GM12878 (cell line): Measurements from ENCODE around the gene REEP6. TPM values are rescaled to one million over a fixed set of nuclear protein-coding genes. Genes with fewer than 3 reads are reported as not detected.
A peak's percentile ranks its signal among the peaks of the same experiment; 100 is the strongest.

ENCODE experiments used
- BACH1 ChIP-seq: fragments of 450-650 bp; IDR thresholded peaks from 2 replicates; pipeline ENCODE4 v1.6.1; 2017; ENCODE audit warnings: mild to moderate bottlenecking, borderline replicate concordance
- BMI1 ChIP-seq: fragments of 450-650 bp; IDR thresholded peaks from 2 replicates; pipeline ENCODE4 v1.6.1; 2016; ENCODE audit warnings: mild to moderate bottlenecking, moderate library complexity, borderline replicate concordance
- DPF2 ChIP-seq: fragments of 450-650 bp; IDR thresholded peaks from 2 replicates; pipeline ENCODE4 v1.6.1; 2017; ENCODE audit warnings: mild to moderate bottlenecking
- E4F1 ChIP-seq: fragments of 450-650 bp; IDR thresholded peaks from 2 replicates; pipeline ENCODE4 v1.6.1; 2018; ENCODE audit warnings: borderline replicate concordance, mild to moderate bottlenecking; ENCODE audit not compliant: partially characterized antibody
- EZH2 ChIP-seq: IDR thresholded peaks from 2 replicates; pipeline ENCODE4 v1.6.1; 2012; ENCODE audit warnings: low read depth, mild to moderate bottlenecking, control low read depth, inconsistent platforms, low read length, borderline replicate concordance; ENCODE audit not compliant: control insufficient read depth
- GATAD2B ChIP-seq: fragments of 450-650 bp; conservative IDR thresholded peaks from 2 replicates; pipeline ENCODE4 v1.6.1; 2017; ENCODE audit warnings: low read depth, mild to moderate bottlenecking, moderate library complexity
- HDAC2 ChIP-seq: fragments of 200-600 bp; sonication (generic); IDR thresholded peaks from 2 replicates; pipeline ENCODE4 v1.6.1; 2017
- IRF4 ChIP-seq: IDR thresholded peaks from 2 replicates; pipeline ENCODE4 v1.6.1; 2011; ENCODE audit warnings: low read depth, low read length
- MAX ChIP-seq: IDR thresholded peaks from 2 replicates; pipeline ENCODE4 v1.6.1; 2012; ENCODE audit warnings: low read depth, low read length, improper control_type of control experiment
- MEF2A ChIP-seq: IDR thresholded peaks from 2 replicates; pipeline ENCODE4 v1.6.1; 2011; ENCODE audit warnings: low read depth, mild to moderate bottlenecking, low read length, moderate library complexity; ENCODE audit not compliant: insufficient read depth
- MYC ChIP-seq: IDR thresholded peaks from 2 replicates; pipeline ENCODE4 v1.6.1; 2011; ENCODE audit warnings: mild to moderate bottlenecking, low read length, moderate library complexity, inconsistent platforms; ENCODE audit not compliant: insufficient read depth, insufficient replicate concordance, insufficient read length, severe bottlenecking
- SPI1 ChIP-seq: IDR thresholded peaks from 2 replicates; pipeline ENCODE4 v1.6.1; 2011; ENCODE audit warnings: low read depth, mild to moderate bottlenecking, low read length, moderate library complexity, borderline replicate concordance; ENCODE audit not compliant: insufficient read depth
- STAT1 ChIP-seq: fragments of 450-650 bp; conservative IDR thresholded peaks from 2 replicates; pipeline ENCODE4 v1.6.1; 2014; ENCODE audit warnings: antibody characterized with exemption, mild to moderate bottlenecking
- TCF3 ChIP-seq: IDR thresholded peaks from 2 replicates; pipeline ENCODE4 v1.6.1; 2012; ENCODE audit warnings: low read depth, mild to moderate bottlenecking, low read length, borderline replicate concordance; ENCODE audit not compliant: insufficient read depth
- YY1 ChIP-seq: IDR thresholded peaks from 2 replicates; pipeline ENCODE4 v1.6.1; 2011; ENCODE audit warnings: low read depth, mild to moderate bottlenecking, low read length
- ZNF274 ChIP-seq: IDR thresholded peaks from one replicate; pipeline ENCODE4 v1.8.0; 2011; ENCODE audit not compliant: insufficient read length, insufficient read depth
- polyA plus RNA-seq, 11 experiments: library from polyadenylated mRNA; depleted of rRNA in 4 of 11; unstranded in 6 of 11; stranded (reverse) in 5 of 11; fragments of >200 nt; fragmentation: Nextera tagmentation in 4 of 11; fragmentation: Illumina TruSeq in 1 of 11; extraction: Ambion mirVana in 4 of 11; extraction: Trizol in 1 of 11; gene quantifications; 1 replicate in 1 of 11; 2 replicates in 10 of 11; pipeline versions ENCODE4 v1.2.1 to v1.2.3, GENCODE V29; 2011 to 2016; ENCODE audit warnings: inconsistent platforms in 2 of 11, missing spikeins in 2 of 11, low read depth in 1 of 11
- total RNA-seq, 4 experiments: library from RNA; depleted of rRNA in 3 of 4; stranded (reverse); fragments of >200 nt in 3 of 4; fragmentation: Illumina TruSeq in 1 of 4; extraction: Trizol in 1 of 4; gene quantifications; 2 replicates each; pipeline versions ENCODE4 v1.2.1 to v1.2.3, GENCODE V29; 2013 to 2021
- TF ChIP-seq, protein P1 (sequence below): fragments of 450-650 bp; IDR thresholded peaks from 2 replicates; pipeline ENCODE4 v1.6.1; 2016; ENCODE audit warnings: mild to moderate bottlenecking
- TF ChIP-seq, protein P2 (sequence below): IDR thresholded peaks from 2 replicates; pipeline ENCODE4 v1.6.1; 2012; ENCODE audit warnings: low read depth, low read length, improper control_type of control experiment
- TF ChIP-seq, protein P3 (sequence below): fragments of 450-650 bp; IDR thresholded peaks from 2 replicates; pipeline ENCODE4 v1.6.1; 2016; ENCODE audit warnings: mild to moderate bottlenecking, moderate library complexity, borderline replicate concordance

Gene REEP6
- total and polyA plus RNA-seq, 10 of the 15 experiments (the other 5 are each of a cell fraction or from before 2014, with no cell fraction given) = 0.06 to 1.1 (median 0.39) TPM; not detected in 2

DNA sequence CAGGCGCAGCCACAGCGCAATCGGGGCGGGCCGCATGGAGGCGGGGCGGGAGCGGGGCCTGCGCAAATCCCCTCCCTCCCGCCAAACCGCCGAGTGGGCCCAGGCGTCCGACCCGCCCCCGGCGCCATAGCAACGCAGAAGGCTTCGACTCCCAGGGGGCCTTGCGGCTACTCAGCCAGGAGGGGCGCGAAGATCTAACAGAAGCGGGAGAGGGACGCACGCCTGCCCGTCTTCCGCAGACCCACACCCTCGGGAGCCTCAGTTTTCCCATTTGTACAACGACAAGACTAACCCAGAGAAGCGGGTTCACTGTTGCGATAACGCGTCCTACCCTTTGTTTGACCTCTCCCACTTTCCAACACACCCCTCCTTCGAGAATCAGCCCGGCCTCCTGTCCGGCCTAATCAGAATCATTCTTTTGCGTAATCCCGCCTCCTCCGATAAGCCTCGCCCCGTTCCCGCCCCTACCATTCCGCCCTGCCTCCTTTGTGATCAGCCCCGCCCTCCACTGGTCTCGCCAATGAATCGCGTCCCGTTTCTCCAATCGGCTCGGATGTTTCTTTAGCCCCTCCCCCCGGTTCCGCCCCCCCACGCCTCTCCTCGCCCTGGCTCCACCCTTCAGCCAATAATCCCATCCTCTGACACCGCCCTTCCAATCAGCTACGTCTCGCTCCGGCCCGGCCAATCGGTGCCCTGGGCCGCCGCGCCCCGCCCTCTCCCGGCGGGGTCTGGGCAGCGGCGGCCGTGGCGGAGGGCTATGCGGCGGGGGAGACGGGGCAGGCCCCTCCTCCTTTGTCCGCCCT lies 469 bp upstream of the REEP6 start, which contains the start of gene PCSK4 (continued):
- TF ChIP-seq, protein P1, sequence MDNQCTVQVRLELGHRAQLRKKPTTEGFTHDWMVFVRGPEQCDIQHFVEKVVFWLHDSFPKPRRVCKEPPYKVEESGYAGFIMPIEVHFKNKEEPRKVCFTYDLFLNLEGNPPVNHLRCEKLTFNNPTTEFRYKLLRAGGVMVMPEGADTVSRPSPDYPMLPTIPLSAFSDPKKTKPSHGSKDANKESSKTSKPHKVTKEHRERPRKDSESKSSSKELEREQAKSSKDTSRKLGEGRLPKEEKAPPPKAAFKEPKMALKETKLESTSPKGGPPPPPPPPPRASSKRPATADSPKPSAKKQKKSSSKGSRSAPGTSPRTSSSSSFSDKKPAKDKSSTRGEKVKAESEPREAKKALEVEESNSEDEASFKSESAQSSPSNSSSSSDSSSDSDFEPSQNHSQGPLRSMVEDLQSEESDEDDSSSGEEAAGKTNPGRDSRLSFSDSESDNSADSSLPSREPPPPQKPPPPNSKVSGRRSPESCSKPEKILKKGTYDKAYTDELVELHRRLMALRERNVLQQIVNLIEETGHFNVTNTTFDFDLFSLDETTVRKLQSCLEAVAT = peak; percentile 65; the same call in 1 of the 2 replicates
- TF ChIP-seq MYC = no peak
- no peak; the same call in 1 of the 2 replicates for TF ChIP-seq MAX
- TF ChIP-seq E4F1 = peak; percentile 25
- TF ChIP-seq BMI1 = peak; percentile 97
- TF ChIP-seq STAT1 = 0 out of 2 replicates have a peak, but pooled peaks have one; percentile 47
- TF ChIP-seq, protein P2, sequence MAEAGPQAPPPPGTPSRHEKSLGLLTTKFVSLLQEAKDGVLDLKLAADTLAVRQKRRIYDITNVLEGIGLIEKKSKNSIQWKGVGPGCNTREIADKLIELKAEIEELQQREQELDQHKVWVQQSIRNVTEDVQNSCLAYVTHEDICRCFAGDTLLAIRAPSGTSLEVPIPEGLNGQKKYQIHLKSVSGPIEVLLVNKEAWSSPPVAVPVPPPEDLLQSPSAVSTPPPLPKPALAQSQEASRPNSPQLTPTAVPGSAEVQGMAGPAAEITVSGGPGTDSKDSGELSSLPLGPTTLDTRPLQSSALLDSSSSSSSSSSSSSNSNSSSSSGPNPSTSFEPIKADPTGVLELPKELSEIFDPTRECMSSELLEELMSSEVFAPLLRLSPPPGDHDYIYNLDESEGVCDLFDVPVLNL = no peak; the same call in 1 of the 2 replicates
- no peak for TF ChIP-seq EZH2
- TF ChIP-seq ZNF274 = no peak
- TF ChIP-seq MEF2A = no peak
- TF ChIP-seq SPI1 = no peak
- TF ChIP-seq IRF4 = 0 out of 2 replicates have a peak, but pooled peaks have one; percentile 19
- no peak for TF ChIP-seq HDAC2
- TF ChIP-seq TCF3 = no peak
- TF ChIP-seq GATAD2B = peak; percentile 53; the same call in 1 of the 2 replicates
- TF ChIP-seq DPF2 = peak; percentile 14; the same call in 1 of the 2 replicates
- peak; percentile 38; the same call in 1 of the 2 replicates for TF ChIP-seq BACH1
- TF ChIP-seq, protein P3, sequence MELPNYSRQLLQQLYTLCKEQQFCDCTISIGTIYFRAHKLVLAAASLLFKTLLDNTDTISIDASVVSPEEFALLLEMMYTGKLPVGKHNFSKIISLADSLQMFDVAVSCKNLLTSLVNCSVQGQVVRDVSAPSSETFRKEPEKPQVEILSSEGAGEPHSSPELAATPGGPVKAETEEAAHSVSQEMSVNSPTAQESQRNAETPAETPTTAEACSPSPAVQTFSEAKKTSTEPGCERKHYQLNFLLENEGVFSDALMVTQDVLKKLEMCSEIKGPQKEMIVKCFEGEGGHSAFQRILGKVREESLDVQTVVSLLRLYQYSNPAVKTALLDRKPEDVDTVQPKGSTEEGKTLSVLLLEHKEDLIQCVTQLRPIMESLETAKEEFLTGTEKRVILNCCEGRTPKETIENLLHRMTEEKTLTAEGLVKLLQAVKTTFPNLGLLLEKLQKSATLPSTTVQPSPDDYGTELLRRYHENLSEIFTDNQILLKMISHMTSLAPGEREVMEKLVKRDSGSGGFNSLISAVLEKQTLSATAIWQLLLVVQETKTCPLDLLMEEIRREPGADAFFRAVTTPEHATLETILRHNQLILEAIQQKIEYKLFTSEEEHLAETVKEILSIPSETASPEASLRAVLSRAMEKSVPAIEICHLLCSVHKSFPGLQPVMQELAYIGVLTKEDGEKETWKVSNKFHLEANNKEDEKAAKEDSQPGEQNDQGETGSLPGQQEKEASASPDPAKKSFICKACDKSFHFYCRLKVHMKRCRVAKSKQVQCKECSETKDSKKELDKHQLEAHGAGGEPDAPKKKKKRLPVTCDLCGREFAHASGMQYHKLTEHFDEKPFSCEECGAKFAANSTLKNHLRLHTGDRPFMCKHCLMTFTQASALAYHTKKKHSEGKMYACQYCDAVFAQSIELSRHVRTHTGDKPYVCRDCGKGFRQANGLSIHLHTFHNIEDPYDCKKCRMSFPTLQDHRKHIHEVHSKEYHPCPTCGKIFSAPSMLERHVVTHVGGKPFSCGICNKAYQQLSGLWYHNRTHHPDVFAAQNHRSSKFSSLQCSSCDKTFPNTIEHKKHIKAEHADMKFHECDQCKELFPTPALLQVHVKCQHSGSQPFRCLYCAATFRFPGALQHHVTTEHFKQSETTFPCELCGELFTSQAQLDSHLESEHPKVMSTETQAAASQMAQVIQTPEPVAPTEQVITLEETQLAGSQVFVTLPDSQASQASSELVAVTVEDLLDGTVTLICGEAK = no peak; the same call in 1 of the 2 replicates
- no peak for TF ChIP-seq YY1
